ENCODE data around the gene KRT12. TPM values are rescaled to one million over a fixed set of nuclear protein-coding genes. Genes with fewer than 3 reads are reported as not detected.

The KRT12 gene
- total and polyA plus RNA-seq, 9 of the 15 experiments (the other 6 are each of a cell fraction or from before 2014, with no cell fraction given): 0.18 to 7.0 (median 2.2) TPM

GRCh38 chr17:40828454-40829044, 38.5 kb downstream of the KRT12 start (continued):
- TF ChIP-seq MNT (conservative IDR thresholded peaks at IDR 0.05): no peak
- TF ChIP-seq ZBTB40 (IDR thresholded peaks at IDR 0.05): peak; percentile 61
- no peak for TF ChIP-seq ZBTB40 (CRISPR knock-in tag; IDR thresholded peaks at IDR 0.05)
- no peak for TF ChIP-seq THRB (CRISPR knock-in tag; conservative IDR thresholded peaks at IDR 0.05)
- TF ChIP-seq ZNF77 (CRISPR knock-in tag; IDR thresholded peaks at IDR 0.05): no peak
- no peak for TF ChIP-seq SNAPC5 (CRISPR knock-in tag; IDR thresholded peaks at IDR 0.05)
- no peak for TF ChIP-seq TAF1 (IDR thresholded peaks at IDR 0.05; ENCODE audit: control insufficient read depth, extremely low read depth, insufficient read depth, low read length, severe bottlenecking)
- no peak for TF ChIP-seq NRF1 (conservative IDR thresholded peaks at IDR 0.05 in 1 of 2, IDR thresholded peaks at IDR 0.05 in 1 of 2)
- no peak for TF ChIP-seq BCL6 (CRISPR knock-in tag; IDR thresholded peaks at IDR 0.05)
- TF ChIP-seq CLOCK (CRISPR knock-in tag; IDR thresholded peaks at IDR 0.05; ENCODE audit: borderline replicate concordance): no peak
- peak; percentile 17 for TF ChIP-seq POLR2B (IDR thresholded peaks at IDR 0.05; ENCODE audit: low read depth, partially characterized antibody)
- TF ChIP-seq POLR2H (tag; IDR thresholded peaks at IDR 0.05; ENCODE audit: low read depth): no peak
- TF ChIP-seq CBFA2T2 (conservative IDR thresholded peaks at IDR 0.05): no peak
